Retinal pigment epithelial cell (primary cell): ENCODE measurements around the gene GRAMD1A.

Experiments used
- DNase-seq: peaks from one replicate; pipeline ENCODE4 v3.0.0-alpha.2; 2010; ENCODE audit warnings: low read depth
- H3K4me3 ChIP-seq: 2 replicates; pipeline ENCODE4 v1.5.1; 2011; ENCODE audit warnings: mild to moderate bottlenecking, low read length, control low read depth, moderate library complexity
- CTCF ChIP-seq: conservative IDR thresholded peaks from 2 replicates; pipeline ENCODE4 v1.5.1; 2011; ENCODE audit warnings: low read depth, low read length, control low read depth, inconsistent platforms

The GRAMD1A gene

GRCh38 chr19:35032356-35032865, 32.3 kb downstream of the GRAMD1A start:
- no peak for TF ChIP-seq CTCF
- DNase-seq, result no peak
- no peak overlapping the region for H3K4me3 ChIP-seq

- no peak for TF ChIP-seq CTCF
- H3K4me3 ChIP-seq, result no peak overlapping the region
- DNase-seq, result no peak
Measured at GRCh38 chr19:35033067-35034004, 33.2 kb downstream of the GRAMD1A start.

GRCh38 chr19:35034005-35034502, 33.9 kb downstream of the GRAMD1A start:
- no peak overlapping the region for H3K4me3 ChIP-seq
- no peak for DNase-seq
- TF ChIP-seq CTCF, result no peak

GRCh38 chr19:35034588-35035382, 34.7 kb downstream of the GRAMD1A start:
- H3K4me3 ChIP-seq, result no peak overlapping the region
- no peak for TF ChIP-seq CTCF
- no peak for DNase-seq

GRCh38 chr19:35037716-35038622, 37.8 kb downstream of the GRAMD1A start:
- no peak for DNase-seq

More at GRCh38 chr19:35037716-35038622, 37.8 kb downstream of the GRAMD1A start:
- no peak for TF ChIP-seq CTCF
- H3K4me3 ChIP-seq, result no peak overlapping the region
